ENCODE results near the gene ERI3. TPM values are rescaled to one million over a fixed set of nuclear protein-coding genes. Genes with fewer than 3 reads are reported as not detected.

Gene ERI3
- total RNA-seq, 4 donors from 2014 or later: 27.0 to 35.1 (median 31.8) TPM

GRCh38 chr1:44235808-44236207 is 119.2 kb downstream of the ERI3 start:
- Histone ChIP-seq H3K9me3 (no peaks in the 10 kb centered on the region), H3K36me3 (peaks cover 0 to 13% (median 0%) of the 10 kb centered on the region in 3 donors), H3K27me3 (no peaks in the 10 kb centered on the region), H3K4me3 (no peak overlapping the region), H3K27ac (no peak overlapping the region), H3K4me1 (peaks cover 0 to 32% (median 0%) of the 10 kb centered on the region in 3 donors)
- 81 to 97% methylated on average over 4 to 5 of the region's 5 CpGs for WGBS, 2 donors
- intact Hi-C loops (cut with DNase I): no loop called here
- no peak for TF ChIP-seq POLR2A (IDR thresholded peaks at IDR 0.05)
- TF ChIP-seq, protein P1, sequence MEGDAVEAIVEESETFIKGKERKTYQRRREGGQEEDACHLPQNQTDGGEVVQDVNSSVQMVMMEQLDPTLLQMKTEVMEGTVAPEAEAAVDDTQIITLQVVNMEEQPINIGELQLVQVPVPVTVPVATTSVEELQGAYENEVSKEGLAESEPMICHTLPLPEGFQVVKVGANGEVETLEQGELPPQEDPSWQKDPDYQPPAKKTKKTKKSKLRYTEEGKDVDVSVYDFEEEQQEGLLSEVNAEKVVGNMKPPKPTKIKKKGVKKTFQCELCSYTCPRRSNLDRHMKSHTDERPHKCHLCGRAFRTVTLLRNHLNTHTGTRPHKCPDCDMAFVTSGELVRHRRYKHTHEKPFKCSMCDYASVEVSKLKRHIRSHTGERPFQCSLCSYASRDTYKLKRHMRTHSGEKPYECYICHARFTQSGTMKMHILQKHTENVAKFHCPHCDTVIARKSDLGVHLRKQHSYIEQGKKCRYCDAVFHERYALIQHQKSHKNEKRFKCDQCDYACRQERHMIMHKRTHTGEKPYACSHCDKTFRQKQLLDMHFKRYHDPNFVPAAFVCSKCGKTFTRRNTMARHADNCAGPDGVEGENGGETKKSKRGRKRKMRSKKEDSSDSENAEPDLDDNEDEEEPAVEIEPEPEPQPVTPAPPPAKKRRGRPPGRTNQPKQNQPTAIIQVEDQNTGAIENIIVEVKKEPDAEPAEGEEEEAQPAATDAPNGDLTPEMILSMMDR (IDR thresholded peaks at IDR 0.05): no peak
- no peak for DNase-seq

GRCh38 chr1:44233593-44233992 is 121.5 kb downstream of the ERI3 start:
- Histone ChIP-seq H3K4me3 (no peak overlapping the region), H3K27ac (no peak overlapping the region), H3K9me3 (no peaks in the 10 kb centered on the region), H3K27me3 (no peaks in the 10 kb centered on the region), H3K36me3 (peaks cover 0 to 10% (median 0%) of the 10 kb centered on the region in 3 donors), H3K4me1 (peaks cover 0 to 10% (median 0%) of the 10 kb centered on the region in 3 donors)
- whole genome bisulfite sequencing, 2 donors: 93 to 95% methylated on average over 1 of the region's 1 CpG
- intact Hi-C loops (cut with DNase I): no loop called here
- DNase-seq: no peak
- TF ChIP-seq, protein P1 (IDR thresholded peaks at IDR 0.05): no peak
- no peak for TF ChIP-seq POLR2A (IDR thresholded peaks at IDR 0.05)

- intact Hi-C loops (cut with DNase I): no loop called here
- TF ChIP-seq, protein P1 (IDR thresholded peaks at IDR 0.05): no peak
- Histone ChIP-seq H3K27ac (no peak overlapping the region), H3K9me3 (no peaks in the 10 kb centered on the region), H3K4me1 (peaks cover 0 to 5% (median 0%) of the 10 kb centered on the region in 3 donors), H3K27me3 (no peaks in the 10 kb centered on the region), H3K36me3 (peaks cover 0 to 10% (median 0%) of the 10 kb centered on the region in 3 donors), H3K4me3 (no peak overlapping the region)
- DNase-seq: no peak
- 82 to 85% methylated on average over 3 of the region's 3 CpGs for WGBS, 2 donors
Observed at GRCh38 chr1:44230796-44231195, 124.3 kb downstream of the ERI3 start.

DNA sequence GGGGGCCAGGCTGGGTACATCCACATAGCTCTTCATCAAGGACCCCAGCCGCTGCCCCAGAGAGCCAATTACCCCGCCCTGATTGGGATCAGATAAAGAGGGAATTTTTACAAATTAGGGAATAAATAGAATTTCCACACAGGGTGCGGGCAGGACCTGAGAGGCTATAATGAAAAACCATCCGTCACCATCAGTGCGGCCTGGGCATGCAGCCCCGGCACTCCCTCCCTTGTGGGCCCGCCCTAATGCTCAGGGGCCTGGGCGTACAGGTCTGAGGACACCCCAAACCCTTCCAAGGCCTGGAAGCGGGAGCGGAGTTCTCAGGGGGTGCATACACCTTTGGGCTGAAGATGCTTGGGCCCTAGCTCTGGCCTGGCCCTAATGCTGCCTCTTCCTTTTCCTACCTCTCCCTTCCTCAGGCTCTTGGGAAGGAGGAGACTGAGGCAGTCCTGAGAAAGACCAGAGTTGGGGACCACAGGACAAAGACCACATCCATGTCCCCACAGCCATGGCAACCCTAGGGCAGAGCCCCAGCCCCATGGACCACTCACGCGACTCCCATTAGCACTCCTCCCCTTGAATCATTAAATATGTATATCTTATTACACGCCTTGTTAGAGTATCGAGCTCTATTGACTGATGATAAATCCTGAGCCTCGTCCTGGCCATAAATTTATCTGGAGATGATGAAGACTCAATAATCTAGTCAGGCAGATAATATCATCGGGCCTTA is 125.5 kb downstream of the ERI3 start:
- Histone ChIP-seq H3K36me3 (peaks cover 0 to 10% (median 0%) of the 10 kb centered on the region in 3 donors), H3K4me3 (no peak overlapping the region), H3K9me3 (no peaks in the 10 kb centered on the region), H3K4me1 (peaks cover 0 to 5% (median 0%) of the 10 kb centered on the region in 3 donors), H3K27ac (no peak overlapping the region), H3K27me3 (no peaks in the 10 kb centered on the region)
- intact Hi-C loops (cut with DNase I): no loop called here
- no peak for DNase-seq
- no peak for TF ChIP-seq POLR2A (IDR thresholded peaks at IDR 0.05)
- TF ChIP-seq, protein P1 (IDR thresholded peaks at IDR 0.05): no peak
- WGBS, 2 donors: 93 to 96% methylated on average over 15 to 16 of the region's 16 CpGs

DNA sequence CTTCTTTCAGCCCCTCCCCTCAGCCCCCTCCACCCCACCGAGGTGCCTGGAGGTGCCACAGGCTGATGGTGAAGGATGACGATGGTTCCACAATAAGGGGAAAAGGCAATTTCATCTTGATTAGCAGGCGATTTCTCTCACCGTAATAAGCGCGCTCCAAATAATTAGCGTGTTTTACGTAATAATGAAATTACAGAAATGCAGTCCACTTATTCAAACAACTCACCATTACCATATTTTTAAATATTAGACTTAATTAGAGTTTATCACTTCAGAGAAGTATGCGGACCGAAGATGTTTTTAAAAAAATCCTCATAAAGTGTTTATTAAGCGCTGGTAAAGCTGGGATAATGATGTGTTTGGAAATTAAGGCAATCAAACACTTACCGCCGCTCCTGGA is 126.8 kb downstream of the ERI3 start:
- Histone ChIP-seq H3K9me3 (no peaks in the 10 kb centered on the region), H3K36me3 (peaks cover 0 to 10% (median 0%) of the 10 kb centered on the region in 3 donors), H3K4me3 (no peak overlapping the region), H3K27ac (no peak overlapping the region), H3K27me3 (no peaks in the 10 kb centered on the region), H3K4me1 (peaks cover 0 to 5% (median 0%) of the 10 kb centered on the region in 3 donors)
- TF ChIP-seq, protein P1 (IDR thresholded peaks at IDR 0.05): no peak
- no peak for TF ChIP-seq POLR2A (IDR thresholded peaks at IDR 0.05)
- intact Hi-C loops (cut with DNase I): no loop called here
- no peak for DNase-seq
- WGBS, 2 donors: 89 to 96% methylated on average over 12 to 13 of the region's 13 CpGs
